Neural cell (in vitro differentiated cells): ENCODE results near the gene FAM200C. TPM values are rescaled to one million over a fixed set of nuclear protein-coding genes. Genes with fewer than 3 reads are reported as not detected.

Experiments used
- H2AFZ ChIP-seq: fragments of 200-600, 300-800 bp; sonication (generic), shearing (Covaris generic); 2 replicates; pipeline ENCODE4 v1.6.0; 2014; ENCODE audit warnings: low read depth, mild to moderate bottlenecking, antibody characterized with exemption, low read length, moderate library complexity
- H3F3A ChIP-seq: fragments of 200-600 bp; shearing (Covaris generic); 2 replicates; pipeline ENCODE4 v1.6.1; 2016; ENCODE audit warnings: mild to moderate bottlenecking, moderate library complexity, mixed read lengths, antibody characterized with exemption, low read length; ENCODE audit not compliant: insufficient read depth, poor library complexity, severe bottlenecking
- H3K27ac ChIP-seq: fragments of 200-600, 300-800 bp; sonication (generic), shearing (Covaris generic); 2 replicates; pipeline ENCODE4 v1.5.1; 2014; ENCODE audit warnings: mild to moderate bottlenecking, low read length, moderate library complexity
- H3K27me3 ChIP-seq: fragments of 300-800, 200-600 bp; sonication (generic), shearing (Covaris generic); 2 replicates; pipeline ENCODE4 v1.6.0; 2014; ENCODE audit warnings: mild to moderate bottlenecking, low read depth, low read length, moderate library complexity; ENCODE audit not compliant: insufficient read depth
- H3K36me3 ChIP-seq: fragments of 300-800, 200-600 bp; sonication (generic), shearing (Covaris generic); 2 replicates; pipeline ENCODE4 v1.5.1; 2014; ENCODE audit warnings: mild to moderate bottlenecking, antibody characterized with exemption, low read length, moderate library complexity; ENCODE audit not compliant: insufficient read depth
- H3K4me2 ChIP-seq: fragments of 300-800, 200-600 bp; sonication (generic), shearing (Covaris generic); 2 replicates; pipeline ENCODE4 v1.6.0; 2014; ENCODE audit warnings: mild to moderate bottlenecking, low read length
- H3K4me3 ChIP-seq: fragments of 300-800, 200-600 bp; sonication (generic), shearing (Covaris generic); 2 replicates; pipeline ENCODE4 v1.5.1; 2014; ENCODE audit warnings: mild to moderate bottlenecking, low read length, moderate library complexity
- H3K79me2 ChIP-seq: fragments of 200-600 bp; shearing (Covaris generic); replicated peaks from 2 replicates; pipeline ENCODE4 v1.6.0; 2014; ENCODE audit warnings: mild to moderate bottlenecking, low read length, moderate library complexity; ENCODE audit not compliant: insufficient read depth
- H3K9ac ChIP-seq: fragments of 300-800, 200-600 bp; sonication (generic), shearing (Covaris generic); 2 replicates; pipeline ENCODE4 v1.6.1; 2016; ENCODE audit warnings: mild to moderate bottlenecking, low read length, mixed read lengths
- H3K9me2 ChIP-seq: fragments of 200-600 bp; shearing (Covaris generic); 2 replicates; pipeline ENCODE4 v1.6.1; 2016; ENCODE audit warnings: mild to moderate bottlenecking, low read length, mixed read lengths; ENCODE audit not compliant: insufficient read depth
- H3K9me3 ChIP-seq: fragments of 200-600, 300-800 bp; sonication (generic), shearing (Covaris generic); 2 replicates; pipeline ENCODE4 v1.6.1; 2016; ENCODE audit warnings: mild to moderate bottlenecking, mixed run types, low read length, moderate library complexity, mixed read lengths
- H4K20me1 ChIP-seq: fragments of 200-600 bp; shearing (Covaris generic); 2 replicates; pipeline ENCODE4 v1.6.1; 2016; ENCODE audit warnings: mild to moderate bottlenecking, mixed run types; ENCODE audit not compliant: insufficient read depth
- EP300 ChIP-seq: fragments of 450-650 bp; conservative IDR thresholded peaks from 2 replicates; pipeline ENCODE4 v1.6.1; 2014; ENCODE audit warnings: antibody characterized with exemption, mild to moderate bottlenecking, moderate library complexity; ENCODE audit not compliant: poor library complexity, severe bottlenecking
- EZH2 ChIP-seq: fragments of 200-600, 300-800 bp; shearing (Covaris generic), sonication (generic); IDR thresholded peaks from 2 replicates; pipeline ENCODE4 v1.6.1; 2014; ENCODE audit warnings: antibody characterized with exemption, low read length, borderline replicate concordance, mild to moderate bottlenecking; ENCODE audit not compliant: insufficient read depth, poor library complexity, severe bottlenecking
- MXI1 ChIP-seq: fragments of 450-650 bp; conservative IDR thresholded peaks from 2 replicates; pipeline ENCODE4 v1.6.1; 2014; ENCODE audit warnings: antibody characterized with exemption, mild to moderate bottlenecking; ENCODE audit not compliant: poor library complexity, severe bottlenecking
- POLR2AphosphoS5 ChIP-seq: IDR thresholded peaks from 2 replicates; pipeline ENCODE4 v1.6.1; 2012
- RAD21 ChIP-seq: fragments of 450-650 bp; conservative IDR thresholded peaks from 2 replicates; pipeline ENCODE4 v1.6.1; 2014; ENCODE audit warnings: antibody characterized with exemption, mild to moderate bottlenecking, moderate library complexity
- SMC3 ChIP-seq: fragments of 450-650 bp; conservative IDR thresholded peaks from 2 replicates; pipeline ENCODE4 v1.6.1; 2014; ENCODE audit warnings: antibody characterized with exemption, mild to moderate bottlenecking, moderate library complexity; ENCODE audit not compliant: poor library complexity
- TAF1 ChIP-seq: IDR thresholded peaks from 2 replicates; pipeline ENCODE4 v1.6.1; 2012; ENCODE audit warnings: low read depth
- polyA plus RNA-seq: library from polyadenylated mRNA; depleted of rRNA; stranded (reverse); fragments of >200 nt; gene quantifications from 2 replicates; pipeline ENCODE4 v1.2.3, GENCODE V29; 2014
- TF ChIP-seq, protein P1 (sequence below): fragments of 450-650 bp; IDR thresholded peaks from 2 replicates; pipeline ENCODE4 v1.5.1; 2014; ENCODE audit warnings: antibody characterized with exemption, mild to moderate bottlenecking, moderate library complexity; ENCODE audit not compliant: poor library complexity, severe bottlenecking
- TF ChIP-seq, protein P2 (sequence below): IDR thresholded peaks from 2 replicates; pipeline ENCODE4 v1.6.1; 2012; ENCODE audit warnings: borderline replicate concordance

FAM200C gene
- polyA plus RNA-seq, 1 donor from 2014 or later: 21.6 TPM

DNA sequence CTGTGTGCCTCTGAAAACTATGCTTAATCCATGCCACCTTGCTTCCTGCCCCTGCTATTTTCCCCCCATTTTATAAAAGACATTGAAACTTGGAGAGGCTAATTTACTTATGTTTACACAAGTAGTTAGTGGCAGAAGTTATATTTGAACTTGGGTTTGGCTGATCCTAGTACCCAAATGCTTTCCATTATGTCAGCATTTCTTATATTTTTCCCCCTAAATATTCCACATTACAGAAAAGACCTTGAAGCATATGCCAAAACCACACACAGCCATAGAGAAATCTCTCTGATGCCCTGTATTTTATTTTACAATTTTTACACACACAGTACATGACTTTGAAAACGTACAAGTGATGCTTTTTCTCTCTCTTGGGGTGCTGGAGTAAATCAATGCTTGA is 40.6 kb downstream of the FAM200C start:
- Histone ChIP-seq H3K79me2 (no peaks in the 10 kb centered on the region), H4K20me1 (no peaks in the 10 kb centered on the region), H3K9me3 (no peaks in the 10 kb centered on the region), H3K4me3 (no peak overlapping the region), H3K9me2 (no peaks in the 10 kb centered on the region), H3K27me3 (no peaks in the 10 kb centered on the region), H2AFZ (no peak overlapping the region), H3F3A (no peaks in the 10 kb centered on the region), H3K9ac (no peak overlapping the region), H3K36me3 (no peaks in the 10 kb centered on the region), H3K27ac (no peak overlapping the region), H3K4me2 (no peak overlapping the region)
- no peak for TF ChIP-seq EZH2
- no peak for TF ChIP-seq RAD21
- TF ChIP-seq EP300: no peak
- TF ChIP-seq, protein P1, sequence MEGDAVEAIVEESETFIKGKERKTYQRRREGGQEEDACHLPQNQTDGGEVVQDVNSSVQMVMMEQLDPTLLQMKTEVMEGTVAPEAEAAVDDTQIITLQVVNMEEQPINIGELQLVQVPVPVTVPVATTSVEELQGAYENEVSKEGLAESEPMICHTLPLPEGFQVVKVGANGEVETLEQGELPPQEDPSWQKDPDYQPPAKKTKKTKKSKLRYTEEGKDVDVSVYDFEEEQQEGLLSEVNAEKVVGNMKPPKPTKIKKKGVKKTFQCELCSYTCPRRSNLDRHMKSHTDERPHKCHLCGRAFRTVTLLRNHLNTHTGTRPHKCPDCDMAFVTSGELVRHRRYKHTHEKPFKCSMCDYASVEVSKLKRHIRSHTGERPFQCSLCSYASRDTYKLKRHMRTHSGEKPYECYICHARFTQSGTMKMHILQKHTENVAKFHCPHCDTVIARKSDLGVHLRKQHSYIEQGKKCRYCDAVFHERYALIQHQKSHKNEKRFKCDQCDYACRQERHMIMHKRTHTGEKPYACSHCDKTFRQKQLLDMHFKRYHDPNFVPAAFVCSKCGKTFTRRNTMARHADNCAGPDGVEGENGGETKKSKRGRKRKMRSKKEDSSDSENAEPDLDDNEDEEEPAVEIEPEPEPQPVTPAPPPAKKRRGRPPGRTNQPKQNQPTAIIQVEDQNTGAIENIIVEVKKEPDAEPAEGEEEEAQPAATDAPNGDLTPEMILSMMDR: no peak
- TF ChIP-seq, protein P2, sequence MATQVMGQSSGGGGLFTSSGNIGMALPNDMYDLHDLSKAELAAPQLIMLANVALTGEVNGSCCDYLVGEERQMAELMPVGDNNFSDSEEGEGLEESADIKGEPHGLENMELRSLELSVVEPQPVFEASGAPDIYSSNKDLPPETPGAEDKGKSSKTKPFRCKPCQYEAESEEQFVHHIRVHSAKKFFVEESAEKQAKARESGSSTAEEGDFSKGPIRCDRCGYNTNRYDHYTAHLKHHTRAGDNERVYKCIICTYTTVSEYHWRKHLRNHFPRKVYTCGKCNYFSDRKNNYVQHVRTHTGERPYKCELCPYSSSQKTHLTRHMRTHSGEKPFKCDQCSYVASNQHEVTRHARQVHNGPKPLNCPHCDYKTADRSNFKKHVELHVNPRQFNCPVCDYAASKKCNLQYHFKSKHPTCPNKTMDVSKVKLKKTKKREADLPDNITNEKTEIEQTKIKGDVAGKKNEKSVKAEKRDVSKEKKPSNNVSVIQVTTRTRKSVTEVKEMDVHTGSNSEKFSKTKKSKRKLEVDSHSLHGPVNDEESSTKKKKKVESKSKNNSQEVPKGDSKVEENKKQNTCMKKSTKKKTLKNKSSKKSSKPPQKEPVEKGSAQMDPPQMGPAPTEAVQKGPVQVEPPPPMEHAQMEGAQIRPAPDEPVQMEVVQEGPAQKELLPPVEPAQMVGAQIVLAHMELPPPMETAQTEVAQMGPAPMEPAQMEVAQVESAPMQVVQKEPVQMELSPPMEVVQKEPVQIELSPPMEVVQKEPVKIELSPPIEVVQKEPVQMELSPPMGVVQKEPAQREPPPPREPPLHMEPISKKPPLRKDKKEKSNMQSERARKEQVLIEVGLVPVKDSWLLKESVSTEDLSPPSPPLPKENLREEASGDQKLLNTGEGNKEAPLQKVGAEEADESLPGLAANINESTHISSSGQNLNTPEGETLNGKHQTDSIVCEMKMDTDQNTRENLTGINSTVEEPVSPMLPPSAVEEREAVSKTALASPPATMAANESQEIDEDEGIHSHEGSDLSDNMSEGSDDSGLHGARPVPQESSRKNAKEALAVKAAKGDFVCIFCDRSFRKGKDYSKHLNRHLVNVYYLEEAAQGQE: no peak
- TF ChIP-seq POLR2AphosphoS5: no peak
- no peak for TF ChIP-seq SMC3
- no peak for TF ChIP-seq TAF1
- TF ChIP-seq MXI1: no peak

DNA sequence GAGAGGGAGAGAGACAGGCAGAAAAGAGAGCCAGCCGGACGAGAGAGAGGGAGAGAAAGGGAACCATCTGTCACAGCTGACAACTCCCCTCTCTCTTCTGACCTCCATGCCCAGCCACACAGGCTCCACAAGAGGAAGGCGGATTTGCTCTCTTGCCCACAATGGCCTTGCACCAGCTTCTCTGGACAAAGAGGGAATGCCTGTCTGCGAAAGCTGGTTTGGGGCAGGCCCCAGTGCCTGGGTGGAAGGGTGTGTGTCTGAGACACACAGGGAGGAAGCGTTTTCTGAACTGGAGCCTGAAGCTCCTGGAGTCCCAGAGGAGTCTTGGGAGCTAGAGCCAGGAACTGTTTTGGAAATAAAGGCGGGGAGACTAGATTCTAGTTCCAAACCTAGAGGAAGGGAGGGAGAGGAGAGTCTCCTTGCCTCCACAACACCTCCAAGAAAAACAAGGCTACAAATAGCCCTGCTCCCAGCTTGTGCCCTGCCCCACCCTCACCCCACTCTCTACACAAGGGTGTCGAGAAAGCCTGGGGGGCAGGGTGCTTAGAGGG is 41.9 kb downstream of the FAM200C start:
- no peak overlapping the region for H3K27ac ChIP-seq
- no peaks in the 10 kb centered on the region for H3K79me2 ChIP-seq
- H3K4me3 ChIP-seq: no peak overlapping the region
- no peaks in the 10 kb centered on the region for H3F3A ChIP-seq
- no peaks in the 10 kb centered on the region for H3K9me3 ChIP-seq
- no peaks in the 10 kb centered on the region for H3K27me3 ChIP-seq
- no peak overlapping the region for H2AFZ ChIP-seq
- TF ChIP-seq, protein P2: no peak
- TF ChIP-seq SMC3 (no peak), POLR2AphosphoS5 (no peak), MXI1 (no peak), TAF1 (no peak), EZH2 (no peak), EP300 (no peak), RAD21 (no peak)
- TF ChIP-seq, protein P1: no peak
- no peaks in the 10 kb centered on the region for H3K36me3 ChIP-seq
- H3K9me2 ChIP-seq: no peaks in the 10 kb centered on the region
- no peaks in the 10 kb centered on the region for H4K20me1 ChIP-seq
- H3K4me2 ChIP-seq: no peak overlapping the region
- no peak overlapping the region for H3K9ac ChIP-seq
